Gastrocnemius medialis (tissue), 4 donors: ENCODE data around the gene SPTBN2.

ENCODE experiments used
- CTCF ChIP-seq, 5 experiments: fragments of 450-650 bp in 3 of 5; fragments of 200-600 bp in 2 of 5; sonication (generic) in 2 of 5; IDR thresholded peaks in 4 of 5; conservative IDR thresholded peaks in 1 of 5; 1 replicate in 4 of 5; 2 replicates in 1 of 5; pipeline ENCODE4 v1.5.1; 2016 to 2019; ENCODE audit warnings: antibody characterized with exemption in 5 of 5, mild to moderate bottlenecking in 3 of 5, moderate library complexity in 3 of 5
- POLR2A ChIP-seq, 2 donors: fragments of 450-650 bp; IDR thresholded peaks; one replicate each; pipeline ENCODE4 v1.6.1; 2017; ENCODE audit warnings: antibody characterized with exemption in 2 of 2, mild to moderate bottlenecking in 2 of 2, moderate library complexity in 2 of 2

GRCh38 chr11:66692871-66693331 is 36.1 kb downstream of the SPTBN2 start:
- TF ChIP-seq CTCF (IDR thresholded peaks at IDR 0.05 in 4 of 5, conservative IDR thresholded peaks at IDR 0.05 in 1 of 5) (no peak), POLR2A (IDR thresholded peaks at IDR 0.05) (no peak)
